ENCODE measurements around the gene ESRRA.

DNA sequence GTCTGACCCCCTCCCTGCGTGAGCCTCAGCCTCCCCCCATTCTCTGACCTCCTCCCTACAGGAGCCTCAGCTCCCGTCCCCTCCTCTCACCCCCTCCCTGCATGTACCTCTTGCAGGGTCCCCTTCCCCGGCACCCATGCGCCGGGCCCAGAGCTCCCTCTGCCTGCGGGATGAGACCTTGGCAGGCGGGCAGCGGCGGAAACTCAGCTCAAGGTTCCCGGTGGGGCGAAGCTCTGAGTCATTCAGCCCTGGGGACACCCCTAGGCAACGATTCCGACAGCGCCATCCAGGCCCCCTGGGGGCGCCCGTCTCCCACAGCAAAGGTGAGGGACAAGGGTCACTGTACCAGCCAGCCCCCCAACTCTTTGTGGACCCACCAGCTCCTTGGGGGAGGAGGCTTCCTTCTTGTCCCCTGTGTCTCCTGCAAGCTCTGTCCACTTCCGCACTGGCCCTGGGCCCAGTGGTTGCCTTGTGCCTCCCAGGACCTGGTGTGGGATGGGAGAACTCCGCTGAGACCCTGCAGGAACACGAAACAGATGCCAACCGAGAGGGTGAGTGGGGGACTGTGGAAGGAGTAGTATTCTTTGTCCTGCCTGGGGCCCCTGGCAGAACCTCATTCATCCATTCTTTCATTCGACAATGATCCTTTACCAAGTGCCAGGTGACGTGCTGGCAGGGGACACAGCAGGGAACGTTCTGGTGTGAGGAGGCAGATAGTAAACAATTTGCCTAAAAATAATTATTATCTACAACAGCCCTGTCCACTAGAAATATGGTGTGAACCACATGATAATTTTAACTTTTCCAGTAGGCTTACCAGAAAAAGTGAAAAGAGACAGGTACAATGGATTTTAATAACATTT, 50.0 kb downstream of the ESRRA start:
- no peak for TF ChIP-seq HMGXB4 (CRISPR knock-in tag; IDR thresholded peaks at IDR 0.05; ENCODE audit: borderline replicate concordance)
- TF ChIP-seq, protein P1, sequence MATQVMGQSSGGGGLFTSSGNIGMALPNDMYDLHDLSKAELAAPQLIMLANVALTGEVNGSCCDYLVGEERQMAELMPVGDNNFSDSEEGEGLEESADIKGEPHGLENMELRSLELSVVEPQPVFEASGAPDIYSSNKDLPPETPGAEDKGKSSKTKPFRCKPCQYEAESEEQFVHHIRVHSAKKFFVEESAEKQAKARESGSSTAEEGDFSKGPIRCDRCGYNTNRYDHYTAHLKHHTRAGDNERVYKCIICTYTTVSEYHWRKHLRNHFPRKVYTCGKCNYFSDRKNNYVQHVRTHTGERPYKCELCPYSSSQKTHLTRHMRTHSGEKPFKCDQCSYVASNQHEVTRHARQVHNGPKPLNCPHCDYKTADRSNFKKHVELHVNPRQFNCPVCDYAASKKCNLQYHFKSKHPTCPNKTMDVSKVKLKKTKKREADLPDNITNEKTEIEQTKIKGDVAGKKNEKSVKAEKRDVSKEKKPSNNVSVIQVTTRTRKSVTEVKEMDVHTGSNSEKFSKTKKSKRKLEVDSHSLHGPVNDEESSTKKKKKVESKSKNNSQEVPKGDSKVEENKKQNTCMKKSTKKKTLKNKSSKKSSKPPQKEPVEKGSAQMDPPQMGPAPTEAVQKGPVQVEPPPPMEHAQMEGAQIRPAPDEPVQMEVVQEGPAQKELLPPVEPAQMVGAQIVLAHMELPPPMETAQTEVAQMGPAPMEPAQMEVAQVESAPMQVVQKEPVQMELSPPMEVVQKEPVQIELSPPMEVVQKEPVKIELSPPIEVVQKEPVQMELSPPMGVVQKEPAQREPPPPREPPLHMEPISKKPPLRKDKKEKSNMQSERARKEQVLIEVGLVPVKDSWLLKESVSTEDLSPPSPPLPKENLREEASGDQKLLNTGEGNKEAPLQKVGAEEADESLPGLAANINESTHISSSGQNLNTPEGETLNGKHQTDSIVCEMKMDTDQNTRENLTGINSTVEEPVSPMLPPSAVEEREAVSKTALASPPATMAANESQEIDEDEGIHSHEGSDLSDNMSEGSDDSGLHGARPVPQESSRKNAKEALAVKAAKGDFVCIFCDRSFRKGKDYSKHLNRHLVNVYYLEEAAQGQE (IDR thresholded peaks at IDR 0.05) = no peak
- no peak for TF ChIP-seq PBX3 (IDR thresholded peaks at IDR 0.05)
- TF ChIP-seq CTCF (IDR thresholded peaks at IDR 0.05) = peak; percentile 89
- no peak for TF ChIP-seq CEBPB (IDR thresholded peaks at IDR 0.05)
- no peak for TF ChIP-seq MAFK (IDR thresholded peaks at IDR 0.05; ENCODE audit: partially characterized antibody)
- TF ChIP-seq USF2 (IDR thresholded peaks at IDR 0.05) = no peak
- no peak for TF ChIP-seq FOSB (CRISPR knock-in tag; IDR thresholded peaks at IDR 0.05)
- no peak for TF ChIP-seq POLR2A (IDR thresholded peaks at IDR 0.05; ENCODE audit: low read length)
- peak; percentile 91 for TF ChIP-seq SMC3 (IDR thresholded peaks at IDR 0.05)
- 0 out of 2 replicates have a peak, but pooled peaks have one; percentile 7 for TF ChIP-seq MAZ (IDR thresholded peaks at IDR 0.05; ENCODE audit: borderline replicate concordance, low read depth, low read length)

Measured in A549 (cell line).